K562 (cell line): ENCODE data around the gene KISS1. TPM values are rescaled to one million over a fixed set of nuclear protein-coding genes. Genes with fewer than 3 reads are reported as not detected.

Experiments
- ATF4 ChIP-seq: fragments of 450-650 bp; formaldehyde crosslinking; IDR thresholded peaks from 2 replicates; pipeline ENCODE4 v1.4.0; 2022; ENCODE audit warnings: mild to moderate bottlenecking, moderate library complexity
- CCAR2 ChIP-seq: fragments of 200-400 bp; formaldehyde crosslinking; IDR thresholded peaks from 2 replicates; pipeline ENCODE4 v1.6.1; 2017; ENCODE audit warnings: mild to moderate bottlenecking, low read depth, low read length
- ELF1 ChIP-seq: fragments of 200-800 bp; sonication (Bioruptor generic); IDR thresholded peaks from 2 replicates; pipeline ENCODE4 v1.6.1; 2016; ENCODE audit warnings: missing genetic modification characterization, missing compliant biosample characterization
- HINFP ChIP-seq: fragments of 450-650 bp; conservative IDR thresholded peaks from 2 replicates; pipeline ENCODE4 v1.6.1; 2016; ENCODE audit warnings: missing genetic modification characterization, low read depth, mild to moderate bottlenecking, control low read depth, missing compliant biosample characterization
- KLF16 ChIP-seq: IDR thresholded peaks from 2 replicates; pipeline ENCODE4 v1.6.1; 2016; ENCODE audit warnings: antibody characterized with exemption
- RB1 ChIP-seq: fragments of 450-650 bp; IDR thresholded peaks from 2 replicates; pipeline ENCODE4 v1.6.1; 2017; ENCODE audit warnings: low read depth, mild to moderate bottlenecking
- SUPT5H ChIP-seq: fragments of 450-650 bp; IDR thresholded peaks from 2 replicates; pipeline ENCODE4 v1.6.1; 2016
- TAF1 ChIP-seq: IDR thresholded peaks from 2 replicates; pipeline ENCODE4 v1.6.1; 2011; ENCODE audit warnings: mild to moderate bottlenecking, low read length, moderate library complexity; ENCODE audit not compliant: insufficient read depth, control insufficient read depth, severe bottlenecking; ENCODE audit errors: extremely low read depth
- ZNF232 ChIP-seq: sonication (generic); formaldehyde crosslinking; IDR thresholded peaks from 2 replicates; pipeline ENCODE4 v1.8.0; 2022; ENCODE audit warnings: mild to moderate bottlenecking, missing genetic modification reagents
- ZNF263 ChIP-seq: sonication (generic); formaldehyde crosslinking; IDR thresholded peaks from 2 replicates; pipeline ENCODE4 v1.8.0; 2022; ENCODE audit warnings: mild to moderate bottlenecking, missing genetic modification reagents, borderline replicate concordance
- ZNF280B ChIP-seq: fragments of 250-450 bp; sonication (Bioruptor Pico); IDR thresholded peaks from 2 replicates; pipeline ENCODE4 v1.5.1; 2021; ENCODE audit warnings: mild to moderate bottlenecking
- ZNF311 ChIP-seq: fragments of 250-450 bp; sonication (Bioruptor Pico); IDR thresholded peaks from 2 replicates; pipeline ENCODE4 v1.4.0; 2020; ENCODE audit warnings: mild to moderate bottlenecking, moderate library complexity
- polyA plus RNA-seq, 8 experiments: library from polyadenylated mRNA; depleted of rRNA in 4 of 8; stranded (reverse) in 5 of 8; unstranded in 3 of 8; fragments of >200 nt; fragmentation: Nextera tagmentation in 2 of 8; fragmentation: Illumina TruSeq in 1 of 8; extraction: Ambion mirVana in 2 of 8; extraction: Trizol in 1 of 8; gene quantifications; 2 replicates each; pipeline versions ENCODE4 v1.2.1 to v1.2.3, GENCODE V29; 2011 to 2014; ENCODE audit warnings: inconsistent platforms in 1 of 8, missing spikeins in 1 of 8
- total RNA-seq, 7 experiments: library from RNA; depleted of rRNA in 6 of 7; stranded (reverse); fragments of >200 nt in 6 of 7; fragmentation: Illumina TruSeq in 2 of 7; extraction: Trizol in 2 of 7; gene quantifications; 2 replicates each; pipeline versions ENCODE4 v1.2.1 to v1.2.3, GENCODE V29; 2011 to 2021; ENCODE audit warnings: low replicate concordance in 1 of 7
- TF ChIP-seq, protein P1 (sequence below): fragments of 200-600 bp; sonication (generic); IDR thresholded peaks from one replicate; pipeline ENCODE4 v1.6.1; 2012; ENCODE audit warnings: mild to moderate bottlenecking, low read depth, low read length, inconsistent platforms

The KISS1 gene
- total and polyA plus RNA-seq, 9 of the 15 experiments (the other 6 are each of a cell fraction or from before 2014, with no cell fraction given): 0.31 TPM; not detected in 8

DNA sequence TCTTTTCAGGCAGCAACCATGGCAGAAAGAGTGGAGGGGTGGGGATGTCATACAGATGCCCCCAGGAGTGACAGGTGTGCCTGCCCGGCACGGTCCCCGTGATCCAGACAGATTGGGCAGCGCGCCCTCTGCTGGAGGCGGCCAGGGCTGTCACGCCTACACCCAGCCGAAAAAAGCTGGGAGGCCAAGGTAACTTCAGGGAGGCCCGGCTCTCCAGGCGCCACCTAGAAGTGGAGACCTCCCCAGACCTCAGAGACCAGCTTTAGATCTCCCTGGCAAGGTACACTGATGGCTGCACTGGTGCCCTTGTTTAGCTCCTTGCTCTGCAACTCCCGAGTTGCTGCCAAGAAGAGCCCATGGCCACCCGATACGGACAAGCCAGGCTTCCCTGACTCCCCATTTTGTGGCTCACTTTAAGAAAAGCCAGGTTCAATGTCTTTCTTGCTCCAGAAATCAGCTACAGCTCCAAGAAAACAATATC, 10.9 kb upstream of the KISS1 start (continued):
- TF ChIP-seq, protein P1, sequence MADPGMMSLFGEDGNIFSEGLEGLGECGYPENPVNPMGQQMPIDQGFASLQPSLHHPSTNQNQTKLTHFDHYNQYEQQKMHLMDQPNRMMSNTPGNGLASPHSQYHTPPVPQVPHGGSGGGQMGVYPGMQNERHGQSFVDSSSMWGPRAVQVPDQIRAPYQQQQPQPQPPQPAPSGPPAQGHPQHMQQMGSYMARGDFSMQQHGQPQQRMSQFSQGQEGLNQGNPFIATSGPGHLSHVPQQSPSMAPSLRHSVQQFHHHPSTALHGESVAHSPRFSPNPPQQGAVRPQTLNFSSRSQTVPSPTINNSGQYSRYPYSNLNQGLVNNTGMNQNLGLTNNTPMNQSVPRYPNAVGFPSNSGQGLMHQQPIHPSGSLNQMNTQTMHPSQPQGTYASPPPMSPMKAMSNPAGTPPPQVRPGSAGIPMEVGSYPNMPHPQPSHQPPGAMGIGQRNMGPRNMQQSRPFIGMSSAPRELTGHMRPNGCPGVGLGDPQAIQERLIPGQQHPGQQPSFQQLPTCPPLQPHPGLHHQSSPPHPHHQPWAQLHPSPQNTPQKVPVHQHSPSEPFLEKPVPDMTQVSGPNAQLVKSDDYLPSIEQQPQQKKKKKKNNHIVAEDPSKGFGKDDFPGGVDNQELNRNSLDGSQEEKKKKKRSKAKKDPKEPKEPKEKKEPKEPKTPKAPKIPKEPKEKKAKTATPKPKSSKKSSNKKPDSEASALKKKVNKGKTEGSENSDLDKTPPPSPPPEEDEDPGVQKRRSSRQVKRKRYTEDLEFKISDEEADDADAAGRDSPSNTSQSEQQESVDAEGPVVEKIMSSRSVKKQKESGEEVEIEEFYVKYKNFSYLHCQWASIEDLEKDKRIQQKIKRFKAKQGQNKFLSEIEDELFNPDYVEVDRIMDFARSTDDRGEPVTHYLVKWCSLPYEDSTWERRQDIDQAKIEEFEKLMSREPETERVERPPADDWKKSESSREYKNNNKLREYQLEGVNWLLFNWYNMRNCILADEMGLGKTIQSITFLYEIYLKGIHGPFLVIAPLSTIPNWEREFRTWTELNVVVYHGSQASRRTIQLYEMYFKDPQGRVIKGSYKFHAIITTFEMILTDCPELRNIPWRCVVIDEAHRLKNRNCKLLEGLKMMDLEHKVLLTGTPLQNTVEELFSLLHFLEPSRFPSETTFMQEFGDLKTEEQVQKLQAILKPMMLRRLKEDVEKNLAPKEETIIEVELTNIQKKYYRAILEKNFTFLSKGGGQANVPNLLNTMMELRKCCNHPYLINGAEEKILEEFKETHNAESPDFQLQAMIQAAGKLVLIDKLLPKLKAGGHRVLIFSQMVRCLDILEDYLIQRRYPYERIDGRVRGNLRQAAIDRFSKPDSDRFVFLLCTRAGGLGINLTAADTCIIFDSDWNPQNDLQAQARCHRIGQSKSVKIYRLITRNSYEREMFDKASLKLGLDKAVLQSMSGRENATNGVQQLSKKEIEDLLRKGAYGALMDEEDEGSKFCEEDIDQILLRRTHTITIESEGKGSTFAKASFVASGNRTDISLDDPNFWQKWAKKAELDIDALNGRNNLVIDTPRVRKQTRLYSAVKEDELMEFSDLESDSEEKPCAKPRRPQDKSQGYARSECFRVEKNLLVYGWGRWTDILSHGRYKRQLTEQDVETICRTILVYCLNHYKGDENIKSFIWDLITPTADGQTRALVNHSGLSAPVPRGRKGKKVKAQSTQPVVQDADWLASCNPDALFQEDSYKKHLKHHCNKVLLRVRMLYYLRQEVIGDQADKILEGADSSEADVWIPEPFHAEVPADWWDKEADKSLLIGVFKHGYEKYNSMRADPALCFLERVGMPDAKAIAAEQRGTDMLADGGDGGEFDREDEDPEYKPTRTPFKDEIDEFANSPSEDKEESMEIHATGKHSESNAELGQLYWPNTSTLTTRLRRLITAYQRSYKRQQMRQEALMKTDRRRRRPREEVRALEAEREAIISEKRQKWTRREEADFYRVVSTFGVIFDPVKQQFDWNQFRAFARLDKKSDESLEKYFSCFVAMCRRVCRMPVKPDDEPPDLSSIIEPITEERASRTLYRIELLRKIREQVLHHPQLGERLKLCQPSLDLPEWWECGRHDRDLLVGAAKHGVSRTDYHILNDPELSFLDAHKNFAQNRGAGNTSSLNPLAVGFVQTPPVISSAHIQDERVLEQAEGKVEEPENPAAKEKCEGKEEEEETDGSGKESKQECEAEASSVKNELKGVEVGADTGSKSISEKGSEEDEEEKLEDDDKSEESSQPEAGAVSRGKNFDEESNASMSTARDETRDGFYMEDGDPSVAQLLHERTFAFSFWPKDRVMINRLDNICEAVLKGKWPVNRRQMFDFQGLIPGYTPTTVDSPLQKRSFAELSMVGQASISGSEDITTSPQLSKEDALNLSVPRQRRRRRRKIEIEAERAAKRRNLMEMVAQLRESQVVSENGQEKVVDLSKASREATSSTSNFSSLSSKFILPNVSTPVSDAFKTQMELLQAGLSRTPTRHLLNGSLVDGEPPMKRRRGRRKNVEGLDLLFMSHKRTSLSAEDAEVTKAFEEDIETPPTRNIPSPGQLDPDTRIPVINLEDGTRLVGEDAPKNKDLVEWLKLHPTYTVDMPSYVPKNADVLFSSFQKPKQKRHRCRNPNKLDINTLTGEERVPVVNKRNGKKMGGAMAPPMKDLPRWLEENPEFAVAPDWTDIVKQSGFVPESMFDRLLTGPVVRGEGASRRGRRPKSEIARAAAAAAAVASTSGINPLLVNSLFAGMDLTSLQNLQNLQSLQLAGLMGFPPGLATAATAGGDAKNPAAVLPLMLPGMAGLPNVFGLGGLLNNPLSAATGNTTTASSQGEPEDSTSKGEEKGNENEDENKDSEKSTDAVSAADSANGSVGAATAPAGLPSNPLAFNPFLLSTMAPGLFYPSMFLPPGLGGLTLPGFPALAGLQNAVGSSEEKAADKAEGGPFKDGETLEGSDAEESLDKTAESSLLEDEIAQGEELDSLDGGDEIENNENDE: no peak
- TF ChIP-seq RB1 (0 out of 2 replicates have a peak, but pooled peaks have one; percentile 48), ZNF232 (no peak), ZNF280B (no peak), KLF16 (peak; percentile 31; the same call in 1 of the 2 replicates), ATF4 (no peak), ZNF311 (CRISPR knock-in tag) (no peak), HINFP (tag) (no peak), SUPT5H (no peak), TAF1 (no peak), CCAR2 (no peak), ELF1 (no peak), ZNF263 (CRISPR knock-in tag) (no peak)
